ENCODE results near the gene PTRH1.

PTRH1 gene

DNA sequence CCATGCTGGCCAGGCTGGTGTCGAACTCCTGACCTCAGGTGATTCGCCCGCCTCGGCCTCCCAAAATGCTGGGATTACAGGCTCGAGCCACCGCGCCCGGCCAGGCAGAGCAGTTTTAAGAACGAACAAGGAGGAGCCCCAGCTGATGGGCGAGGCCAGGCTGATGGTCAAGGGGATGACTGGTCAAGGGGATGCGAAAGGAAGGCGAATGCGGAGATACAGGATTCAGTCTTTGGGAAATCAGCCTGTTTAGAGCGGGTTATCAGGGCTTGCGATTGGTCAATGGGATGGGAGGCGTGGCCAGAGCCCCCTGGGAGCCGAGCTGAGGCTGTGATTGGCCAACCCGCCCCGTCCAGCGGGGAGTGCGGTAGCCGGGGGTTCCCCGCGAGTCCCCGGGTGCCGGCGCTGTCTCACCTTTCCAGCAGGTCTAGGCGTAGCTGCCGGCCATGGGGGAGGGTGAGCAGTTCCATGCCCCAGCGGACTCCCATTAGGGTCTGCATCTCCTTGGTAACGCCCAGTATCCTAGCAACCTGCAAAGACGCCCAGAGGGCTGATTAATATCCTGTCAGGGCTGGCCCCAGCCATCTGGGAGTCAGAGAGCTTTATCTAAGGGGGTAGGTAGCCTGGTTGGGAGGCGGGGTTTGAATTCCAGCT lies 27.1 kb upstream of the PTRH1 start:
- FAIRE-seq (no peak), DNase-seq (ENCODE audit: extremely low spot score, insufficient read length, low read depth) (no peak)

- no peak for FAIRE-seq
- DNase-seq (ENCODE audit: extremely low spot score, insufficient read length, low read depth): no peak
These were observed 26.5 kb upstream of the PTRH1 start for GRCh38 chr9:127741831-127742434.

DNA sequence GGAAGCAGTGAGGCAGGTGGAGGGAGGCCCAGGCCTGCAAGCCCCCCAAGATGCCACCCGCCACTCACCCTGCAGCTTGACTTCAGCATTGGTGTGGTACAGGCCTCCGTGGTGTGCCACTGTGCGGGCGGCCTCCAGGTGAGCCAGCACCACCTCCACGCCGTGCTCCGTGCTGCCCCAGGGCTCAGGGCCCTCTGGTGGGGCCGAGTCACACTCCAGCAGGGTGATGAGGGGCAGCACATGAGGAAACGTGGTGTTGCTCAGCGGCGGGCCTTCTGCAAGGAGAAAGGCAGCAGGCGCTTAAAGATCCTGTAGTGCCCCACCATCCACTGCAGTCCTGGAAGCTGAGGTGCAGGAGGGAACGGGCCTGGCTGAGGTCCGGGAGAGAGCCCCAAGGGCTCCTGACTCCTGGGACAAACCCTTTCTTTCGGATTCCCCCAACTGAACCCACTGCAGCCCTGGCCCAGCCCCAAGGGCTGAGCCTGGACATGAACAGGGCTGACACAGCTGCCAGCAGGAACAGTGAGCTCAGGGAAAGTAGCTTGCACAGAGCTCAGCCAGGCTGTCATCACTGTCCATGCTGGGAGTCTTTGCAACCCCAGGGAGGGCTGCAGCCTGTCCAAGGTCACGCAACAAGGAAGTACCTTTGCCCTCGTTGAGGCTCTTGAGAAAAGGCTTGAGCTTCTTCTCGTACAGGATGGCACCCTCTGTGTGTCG lies 24.3 kb upstream of the PTRH1 start:
- FAIRE-seq (no peak), DNase-seq (ENCODE audit: extremely low spot score, insufficient read length, low read depth) (no peak)

GRCh38 chr9:127738666-127739065 lies 23.2 kb upstream of the PTRH1 start:
- FAIRE-seq (no peak), DNase-seq (ENCODE audit: extremely low spot score, insufficient read length, low read depth) (no peak)

- FAIRE-seq (no peak), DNase-seq (ENCODE audit: extremely low spot score, insufficient read length, low read depth) (no peak)
These were observed 20.2 kb upstream of the PTRH1 start for GRCh38 chr9:127735530-127736185.

DNA sequence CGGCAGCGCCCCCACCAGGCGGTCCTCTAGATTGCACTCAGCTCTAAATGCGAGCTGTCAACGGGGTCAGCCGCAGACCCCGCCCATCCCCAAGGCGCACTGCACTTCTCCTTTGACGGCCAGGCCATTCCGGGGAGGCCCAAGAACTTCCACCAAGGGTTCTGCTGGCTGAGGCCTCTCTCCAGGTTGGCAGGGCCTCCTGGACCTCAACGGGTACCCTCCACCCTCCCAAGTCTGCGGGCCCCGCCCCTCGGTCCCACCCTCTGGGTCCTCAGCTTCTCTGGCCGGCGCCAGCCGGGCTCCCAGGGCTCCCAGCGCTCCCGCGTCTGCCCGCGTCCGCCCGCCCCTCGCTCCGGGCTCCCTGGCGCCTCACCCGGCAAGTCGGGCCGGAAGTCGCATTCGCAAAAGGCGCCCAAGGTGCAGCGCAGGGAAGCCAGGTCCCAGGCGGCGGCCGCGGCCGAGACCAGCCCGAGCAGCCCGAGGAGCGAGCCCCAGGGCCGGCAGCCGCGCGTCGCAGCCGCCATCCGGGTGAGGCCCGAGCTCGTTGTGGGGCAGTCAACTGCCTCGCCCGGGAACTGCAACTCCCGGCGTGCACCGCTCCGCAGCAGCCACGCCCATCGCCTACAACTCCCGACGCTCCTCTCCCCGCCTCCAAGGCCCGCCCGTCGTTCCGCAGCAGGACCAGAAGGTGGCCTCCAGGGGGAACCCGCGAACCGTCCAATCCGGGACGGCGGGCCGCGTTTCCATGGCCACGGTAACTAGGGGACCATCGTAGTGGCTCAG lies 19.5 kb upstream of the PTRH1 start, which contains the start of gene TOR2A:
TOR2A (minus strand) TSS at position 548 of the 783 bp plus-strand sequence; CDS start at position 524, 24 bp downstream.
- FAIRE-seq (peak; percentile 95), DNase-seq (ENCODE audit: extremely low spot score, insufficient read length, low read depth) (peak; percentile 100)

GRCh38 chr9:127734247-127734746 lies 18.8 kb upstream of the PTRH1 start:
- FAIRE-seq (no peak), DNase-seq (ENCODE audit: extremely low spot score, insufficient read length, low read depth) (no peak)

DNA sequence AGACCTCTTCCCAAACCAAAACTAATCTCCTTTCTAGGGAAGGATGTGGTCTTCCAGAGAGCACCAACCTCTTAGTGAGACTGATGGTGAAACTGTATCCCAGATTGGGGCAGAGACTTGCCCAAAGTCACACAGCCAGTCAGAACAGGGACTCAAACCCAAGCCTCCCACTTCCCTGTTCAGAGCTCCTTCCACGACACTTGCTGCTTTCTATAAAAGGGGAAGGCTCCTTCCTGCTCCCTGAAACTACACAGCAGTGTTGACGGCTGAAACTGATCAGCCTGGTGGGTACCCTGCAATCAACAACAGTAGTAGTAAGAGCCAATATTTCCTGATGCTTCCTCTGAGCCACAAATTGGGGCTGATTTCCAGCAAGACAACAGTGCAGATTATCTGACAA lies 18.2 kb upstream of the PTRH1 start:
- FAIRE-seq: no peak
- DNase-seq (ENCODE audit: extremely low spot score, insufficient read length, low read depth): no peak

- DNase-seq (ENCODE audit: extremely low spot score, insufficient read length, low read depth) (no peak), FAIRE-seq (no peak)
These were observed 17.0 kb upstream of the PTRH1 start for GRCh38 chr9:127732444-127732843.

DNA sequence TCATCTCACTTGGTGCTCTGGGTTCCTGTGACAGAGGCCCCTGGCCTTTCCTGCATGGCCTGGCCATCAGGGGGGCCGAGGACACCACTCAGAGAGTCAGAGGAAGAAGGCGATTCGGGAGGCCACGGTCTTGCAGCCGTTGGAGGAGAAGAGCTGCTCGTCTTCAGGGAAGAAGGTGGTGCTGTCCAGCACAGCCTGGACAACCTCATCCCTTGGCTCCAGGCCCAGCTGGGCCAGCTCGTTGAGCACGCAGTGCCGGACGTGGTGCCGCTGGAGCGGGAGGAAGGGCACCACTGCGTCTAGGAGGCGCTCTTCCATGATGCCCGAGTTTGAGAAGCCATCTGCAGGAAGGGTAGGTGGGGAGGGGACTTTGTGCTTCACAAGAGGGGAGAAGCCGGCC lies 16.5 kb upstream of the PTRH1 start:
- FAIRE-seq (no peak), DNase-seq (ENCODE audit: extremely low spot score, insufficient read length, low read depth) (no peak)

DNA sequence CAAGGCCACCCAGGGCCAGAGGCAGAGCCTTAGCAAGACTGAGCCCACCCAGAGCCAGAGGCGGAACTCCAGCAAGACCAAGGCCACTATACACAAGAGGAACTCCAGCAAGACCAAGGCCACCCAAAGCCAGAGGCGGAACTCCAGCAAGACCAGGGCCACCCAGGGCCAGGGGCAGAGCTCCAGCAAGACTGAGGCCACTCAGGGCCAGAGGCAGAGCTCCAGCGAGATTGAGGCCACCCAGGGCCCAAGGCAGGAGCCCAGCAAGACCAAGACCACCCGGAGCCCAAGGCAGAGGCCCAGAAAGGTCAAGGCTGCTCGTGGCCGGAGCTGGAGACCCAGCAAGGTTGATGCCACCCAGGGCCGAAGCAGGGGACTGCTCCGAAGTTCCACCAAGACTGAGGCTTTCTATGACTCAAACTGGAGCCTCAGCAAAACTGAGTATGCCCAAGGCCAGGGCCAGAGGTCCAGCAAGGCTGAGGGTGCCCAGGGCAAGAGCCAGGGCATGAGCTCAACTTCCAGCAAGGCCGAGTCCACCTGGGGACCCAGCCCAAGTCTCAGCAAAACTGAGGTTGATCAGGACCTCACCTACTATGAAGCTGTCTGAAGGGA lies 15.4 kb upstream of the PTRH1 start:
- no peak for FAIRE-seq
- no peak for DNase-seq (ENCODE audit: extremely low spot score, insufficient read length, low read depth)

- FAIRE-seq (no peak), DNase-seq (ENCODE audit: extremely low spot score, insufficient read length, low read depth) (no peak)
These were observed 14.8 kb upstream of the PTRH1 start for GRCh38 chr9:127730262-127730661.

DNA sequence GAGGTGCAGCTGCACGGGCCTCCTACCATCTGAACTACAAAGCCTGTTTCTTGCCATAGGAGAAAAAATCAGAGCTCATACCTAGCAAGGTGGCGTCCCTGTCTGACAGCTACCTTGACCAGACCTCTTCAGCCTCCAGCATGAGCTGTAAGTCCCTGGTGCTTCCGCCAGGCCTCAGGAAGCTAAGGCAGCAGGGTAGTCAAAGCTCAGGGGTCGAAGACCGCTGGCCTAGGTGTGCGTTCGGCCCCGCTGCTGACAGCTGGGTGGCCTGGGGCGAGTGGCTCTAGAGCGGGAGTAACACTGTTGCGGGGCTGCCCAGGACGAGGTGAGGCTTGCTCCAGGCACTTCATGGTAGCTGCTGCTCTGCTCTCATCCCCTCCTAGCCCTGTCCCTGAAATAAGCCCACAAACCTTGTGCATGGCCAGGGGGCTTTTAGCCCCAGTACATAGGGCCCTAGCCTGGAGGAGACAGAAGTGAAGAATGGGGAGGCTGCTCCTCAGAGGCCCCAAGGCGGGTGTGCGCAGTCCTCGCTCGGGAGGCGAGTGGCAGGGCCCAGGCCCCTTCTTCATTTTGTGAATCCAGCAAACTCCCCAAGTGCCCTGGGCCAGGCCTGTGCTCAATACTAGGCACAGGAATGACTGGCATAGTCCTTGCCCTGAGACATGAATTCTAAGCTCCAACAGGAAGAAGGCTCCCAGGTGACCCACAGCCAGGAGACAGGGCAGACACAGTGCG lies 14.2 kb upstream of the PTRH1 start:
- FAIRE-seq: no peak
- no peak for DNase-seq (ENCODE audit: extremely low spot score, insufficient read length, low read depth)

GRCh38 chr9:127728808-127729207 lies 13.3 kb upstream of the PTRH1 start:
- DNase-seq (ENCODE audit: extremely low spot score, insufficient read length, low read depth) (no peak), FAIRE-seq (no peak)

DNA sequence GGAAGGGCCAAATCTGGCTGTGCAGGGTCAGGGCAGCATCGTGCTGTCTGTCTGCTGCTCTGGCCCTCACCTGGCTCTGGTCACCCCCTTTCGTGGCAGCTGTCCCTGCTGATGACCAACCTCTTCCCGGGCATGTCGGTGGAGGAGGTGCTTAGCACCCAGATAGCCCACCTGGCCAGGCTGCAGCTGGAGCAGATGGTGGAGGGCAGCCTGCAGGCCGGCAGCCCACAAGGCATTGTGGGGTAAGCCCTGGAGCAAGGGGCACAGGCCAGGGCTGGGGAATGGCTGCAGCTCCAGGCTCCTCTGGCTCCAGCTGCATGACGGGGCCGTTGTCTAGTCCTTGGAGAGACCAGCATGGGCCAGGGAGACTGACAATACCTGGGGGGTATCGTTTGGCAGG lies 11.4 kb upstream of the PTRH1 start:
- no peak for FAIRE-seq
- DNase-seq (ENCODE audit: extremely low spot score, insufficient read length, low read depth): no peak

DNA sequence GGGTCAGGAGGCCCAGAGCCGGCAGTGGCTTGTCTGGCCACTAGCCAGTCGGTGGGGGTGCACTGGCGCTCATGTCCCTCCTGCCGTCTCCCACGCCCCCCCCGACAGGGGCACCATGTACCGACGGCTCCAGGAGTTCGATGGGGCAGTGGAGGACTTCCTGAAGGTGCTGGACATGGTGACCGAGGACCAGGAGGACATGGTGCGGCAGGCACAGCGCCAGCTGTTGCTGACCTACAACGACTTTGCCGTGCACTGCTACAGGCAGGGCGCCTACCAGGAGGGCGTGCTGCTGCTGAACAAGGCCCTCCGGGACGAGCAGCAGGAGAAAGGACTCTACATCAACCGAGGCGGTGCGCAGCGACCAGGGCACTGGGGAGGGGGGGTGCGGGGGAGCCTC lies 8.5 kb upstream of the PTRH1 start:
- no peak for FAIRE-seq
- DNase-seq (ENCODE audit: extremely low spot score, insufficient read length, low read depth): no peak

DNA sequence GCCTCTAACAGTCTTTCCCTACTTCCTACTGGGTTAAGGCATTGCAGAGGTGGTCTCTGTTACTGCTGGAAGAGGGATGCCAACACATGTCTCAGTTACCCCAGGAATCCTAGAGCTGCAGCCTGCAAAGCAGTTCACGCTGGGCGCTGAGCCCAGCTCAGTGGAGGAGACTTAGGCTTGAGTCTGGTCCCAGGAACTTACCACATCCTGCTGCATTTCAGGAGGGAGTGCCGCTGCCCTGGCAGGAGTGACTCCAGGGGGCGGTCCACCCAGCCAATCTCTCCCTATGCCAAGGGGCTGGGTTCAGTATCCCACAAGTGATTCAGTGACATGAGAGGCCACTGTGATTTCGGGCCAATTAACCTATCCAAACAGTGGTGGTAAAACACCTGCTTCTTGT lies 8.0 kb upstream of the PTRH1 start:
- FAIRE-seq (no peak), DNase-seq (ENCODE audit: extremely low spot score, insufficient read length, low read depth) (no peak)

GRCh38 chr9:127723013-127723412 lies 7.5 kb upstream of the PTRH1 start:
- DNase-seq (ENCODE audit: extremely low spot score, insufficient read length, low read depth) (no peak), FAIRE-seq (no peak)
